ENCODE data around the gene DYNC2LI1.

GRCh38 chr2:43764086-43764705 is 9.6 kb upstream of the DYNC2LI1 start:
- no peak for TF ChIP-seq REST (IDR thresholded peaks at IDR 0.05; ENCODE audit: insufficient read depth in 1 of 2, low read depth in 2 of 2, low read length in 2 of 2)
- no peak for TF ChIP-seq SIN3A (IDR thresholded peaks at IDR 0.05; ENCODE audit: borderline replicate concordance, insufficient read depth, low read length)
- no peak for TF ChIP-seq TAF1 (IDR thresholded peaks at IDR 0.05; ENCODE audit: borderline replicate concordance, insufficient read depth, low read length)
- no peak for TF ChIP-seq POLR2AphosphoS5 (IDR thresholded peaks at IDR 0.05; ENCODE audit: low read depth, low read length)

Measured in PFSK-1 (cell line).